NCI-H1930 (cell line): ENCODE measurements around the gene IFNL2.
"Not testable (repeated sequence)": the region's sequence is repeated elsewhere in the genome, so short reads cannot be mapped to it uniquely, and the experiment has no call there.

ENCODE experiments used
- DNase-seq, 2 experiments: peaks; one replicate each; lab custom pipeline; 2025; lab: John Stamatoyannopoulos, UW

The IFNL2 gene

GRCh38 chr19:39268085-39268484 lies at the start of gene IFNL2:
IFNL2 (plus strand) TSS chr19:39268396; CDS start chr19:39268569, 173 bp downstream.
- not testable (repeated sequence) for DNase-seq

GRCh38 chr19:39219108-39219507 lies 49.1 kb upstream of the IFNL2 start:
- DNase-seq: not testable (repeated sequence)

- no peak for DNase-seq
Measured at GRCh38 chr19:39223703-39224279, 44.4 kb upstream of the IFNL2 start.

GRCh38 chr19:39224910-39225309 lies 43.3 kb upstream of the IFNL2 start:
- no peak for DNase-seq

- no peak for DNase-seq
Measured at GRCh38 chr19:39230096-39230764, 38.0 kb upstream of the IFNL2 start.

GRCh38 chr19:39232708-39233107 lies 35.5 kb upstream of the IFNL2 start:
- no peak for DNase-seq

GRCh38 chr19:39236527-39236926 lies 31.7 kb upstream of the IFNL2 start:
- no peak for DNase-seq

GRCh38 chr19:39237200-39238184 lies 30.7 kb upstream of the IFNL2 start:
- DNase-seq: no peak

GRCh38 chr19:39238209-39238608 lies 30.0 kb upstream of the IFNL2 start:
- no peak for DNase-seq

GRCh38 chr19:39238944-39239343 lies 29.3 kb upstream of the IFNL2 start:
- DNase-seq: no peak

- no peak for DNase-seq
Measured at GRCh38 chr19:39240421-39240820, 27.8 kb upstream of the IFNL2 start.

- not testable (repeated sequence) for DNase-seq
Measured at GRCh38 chr19:39243741-39244140, 24.5 kb upstream of the IFNL2 start.

GRCh38 chr19:39244410-39245100 lies 23.6 kb upstream of the IFNL2 start, which contains the start of gene IFNL3:
IFNL3 (minus strand) TSS chr19:39245006; CDS start chr19:39244967, 39 bp downstream.
- DNase-seq: not testable (repeated sequence)

- not testable (repeated sequence) for DNase-seq
Measured at GRCh38 chr19:39245166-39245565, 23.0 kb upstream of the IFNL2 start.

GRCh38 chr19:39246951-39247669 lies 21.1 kb upstream of the IFNL2 start:
- DNase-seq: peak; percentile 29 to 41

GRCh38 chr19:39247701-39248664 lies 20.2 kb upstream of the IFNL2 start:
- DNase-seq: no peak

- DNase-seq: no peak
Measured at GRCh38 chr19:39248806-39249205, 19.4 kb upstream of the IFNL2 start, which contains the start of gene IFNL4. IFNL4 (minus strand) TSS chr19:39248856.

GRCh38 chr19:39251081-39251480 lies 17.1 kb upstream of the IFNL2 start:
- no peak for DNase-seq

GRCh38 chr19:39251846-39252245 lies 16.4 kb upstream of the IFNL2 start:
- DNase-seq: no peak

GRCh38 chr19:39252458-39252857 lies 15.7 kb upstream of the IFNL2 start:
- DNase-seq: no peak
